Stimulated activated CD8-positive, alpha-beta memory T cell treated with anti-CD3 and anti-CD28 coated beads, Interleukin-12 subunit alpha, Interleukin-12 subunit beta, amount 100 ng/mL, for 1 hour (primary cell): ENCODE results near the gene DOCK4.

Experiments used
- DNase-seq: peaks from one replicate; pipeline ENCODE4 v3.0.0-alpha.2; 2020; ENCODE audit warnings: low read depth

The DOCK4 gene

GRCh38 chr7:111820121-111820520 is 386.1 kb downstream of the DOCK4 start:
- no peak for DNase-seq

GRCh38 chr7:111815354-111815753 is 390.8 kb downstream of the DOCK4 start:
- DNase-seq = no peak

DNA sequence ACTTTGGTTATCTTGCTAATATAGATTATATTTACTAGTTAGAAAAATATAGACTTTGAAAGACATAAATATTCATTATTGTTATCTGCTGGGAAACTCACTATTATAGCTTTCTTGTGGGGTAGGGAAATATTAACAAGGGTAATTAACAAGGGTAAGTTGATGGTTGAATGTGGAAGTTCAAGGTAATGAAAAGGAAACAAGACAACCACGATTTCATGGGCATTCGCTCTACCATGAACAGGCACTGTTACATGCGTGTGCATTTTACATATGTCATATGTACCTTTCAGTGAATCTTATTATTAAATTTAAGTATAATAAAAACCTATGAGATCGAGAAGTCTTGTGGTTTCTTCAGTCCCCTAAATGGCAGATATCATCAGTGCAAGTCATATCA is 392.9 kb downstream of the DOCK4 start:
- no peak for DNase-seq

DNA sequence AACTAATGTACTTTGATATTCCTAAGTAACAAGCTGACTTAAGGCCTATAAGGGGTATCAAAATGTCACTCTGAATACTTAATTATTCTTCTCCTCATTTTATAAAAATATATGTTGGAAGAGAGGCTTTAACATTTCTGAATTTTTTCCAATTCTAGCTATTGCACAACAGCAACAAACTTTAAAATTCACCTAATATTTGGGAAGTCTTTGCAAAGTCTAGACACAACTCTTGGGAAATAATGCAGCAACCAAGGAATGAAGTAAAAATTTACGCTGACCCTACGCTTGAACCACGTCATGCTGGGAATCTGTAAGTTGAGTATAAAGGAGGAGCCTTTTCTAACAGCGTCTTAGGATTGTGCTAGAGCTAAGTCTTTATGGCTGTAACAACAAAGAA is 400.0 kb downstream of the DOCK4 start:
- no peak for DNase-seq

DNA sequence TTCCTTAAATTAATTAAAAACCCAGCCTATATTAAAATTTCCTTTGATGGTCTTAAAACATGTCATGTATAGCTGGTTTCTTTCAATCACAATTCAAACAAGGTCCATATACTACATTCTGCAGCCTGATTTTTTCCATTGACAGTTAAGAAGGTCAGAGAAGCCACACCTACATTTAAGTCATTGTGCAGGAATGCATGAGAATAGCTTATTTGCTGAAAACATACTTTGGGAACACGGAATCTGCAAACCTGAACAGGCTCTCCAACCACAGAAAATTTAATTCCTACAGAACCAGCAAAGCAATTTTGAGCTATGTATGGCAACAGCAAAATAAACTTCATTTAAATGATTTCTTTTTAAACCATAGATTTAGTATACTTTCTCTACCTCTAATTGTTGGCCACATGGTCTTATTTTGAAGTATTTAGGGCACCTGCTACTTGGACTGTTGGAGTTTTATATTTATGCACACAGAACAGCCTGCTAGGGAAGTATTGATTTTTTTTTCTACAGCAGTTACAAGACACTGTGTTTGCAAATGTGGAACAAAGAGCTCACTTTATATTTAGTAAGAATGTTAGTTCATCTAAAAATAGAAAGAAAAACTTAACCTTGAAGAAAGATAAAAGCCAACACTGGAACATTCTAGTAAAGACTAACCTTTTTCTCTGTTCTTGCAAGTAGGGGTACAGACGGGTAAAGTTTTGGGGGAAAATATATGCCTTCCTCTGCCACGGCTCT is 403.0 kb downstream of the DOCK4 start:
- DNase-seq = no peak

GRCh38 chr7:111802194-111802772 is 403.9 kb downstream of the DOCK4 start:
- DNase-seq = no peak

- no peak for DNase-seq
Measured at GRCh38 chr7:111801277-111801676, 404.9 kb downstream of the DOCK4 start.

- no peak for DNase-seq
Measured at GRCh38 chr7:111796671-111797070, 409.5 kb downstream of the DOCK4 start.

GRCh38 chr7:111789870-111790269 is 416.3 kb downstream of the DOCK4 start:
- no peak for DNase-seq

DNA sequence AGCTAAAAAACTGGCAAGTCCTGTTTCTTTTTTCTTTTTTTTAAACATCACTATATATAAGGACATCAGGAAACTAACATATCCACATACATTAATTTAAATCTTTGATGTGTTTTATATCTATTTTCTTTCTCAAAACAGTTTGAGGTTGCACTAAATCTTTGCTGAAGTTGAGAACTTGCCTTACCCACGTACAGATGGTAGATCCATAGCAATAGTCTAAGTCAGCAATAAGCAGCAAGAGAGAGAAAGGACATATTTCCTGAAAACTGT is 417.2 kb downstream of the DOCK4 start:
- no peak for DNase-seq

- no peak for DNase-seq
Measured at GRCh38 chr7:111788286-111789047, 417.7 kb downstream of the DOCK4 start.

DNA sequence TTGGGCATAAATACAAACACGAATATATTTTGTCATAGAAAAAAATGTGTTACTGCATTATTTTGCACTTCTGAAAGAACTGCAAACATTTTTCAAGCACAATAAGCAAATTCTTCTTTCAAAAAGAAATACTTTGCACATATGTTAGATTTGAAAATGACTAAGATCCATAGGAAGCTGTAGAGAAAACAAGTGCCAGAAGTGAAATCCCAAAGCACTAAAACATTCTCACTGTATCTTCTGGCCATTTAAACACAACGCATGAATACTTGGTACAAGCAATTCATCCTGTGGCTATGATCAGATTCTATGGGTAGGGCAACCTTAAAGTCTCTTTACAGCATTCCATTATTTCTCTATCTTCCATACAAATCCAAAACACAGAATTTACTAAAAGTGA is 418.5 kb downstream of the DOCK4 start:
- DNase-seq = no peak

DNA sequence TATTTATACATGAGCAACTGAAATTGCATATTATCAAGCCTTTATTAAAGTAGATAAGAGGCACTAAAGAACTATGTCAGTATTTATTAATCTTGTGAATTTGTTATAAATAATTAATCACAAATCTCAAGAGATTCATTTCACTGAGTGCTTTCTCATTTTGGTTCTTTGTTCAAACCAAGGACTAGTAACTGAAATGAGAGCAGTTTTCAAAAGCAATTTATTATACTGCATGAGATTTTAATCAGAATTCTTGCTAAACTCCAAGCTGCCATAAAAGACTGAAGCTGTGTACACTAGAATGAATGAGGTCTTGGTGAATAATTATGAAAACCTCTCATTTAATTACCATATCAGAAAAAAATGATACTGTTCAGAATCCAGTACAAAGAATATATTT is 419.1 kb downstream of the DOCK4 start:
- DNase-seq = no peak

DNA sequence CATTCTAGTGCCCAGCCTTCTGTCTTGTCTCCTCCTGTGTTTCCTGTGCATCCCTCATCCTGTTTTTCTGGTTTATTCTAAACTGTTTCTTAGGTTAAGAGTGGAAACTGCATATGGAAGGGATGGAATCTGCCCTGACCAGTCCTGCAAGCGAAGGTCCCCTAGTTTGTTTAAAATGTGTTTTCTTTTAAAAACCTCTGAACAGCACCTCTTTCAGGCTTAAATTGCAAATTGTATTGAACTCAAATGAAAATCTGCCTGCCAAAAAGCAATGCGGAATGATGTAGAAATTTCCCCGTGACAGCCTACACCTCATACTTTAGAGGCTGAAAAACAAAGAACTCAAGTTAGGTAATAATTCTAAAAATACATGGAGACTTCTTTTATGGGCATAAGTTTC is 421.1 kb downstream of the DOCK4 start:
- no peak for DNase-seq

GRCh38 chr7:111784296-111784695 is 421.9 kb downstream of the DOCK4 start:
- DNase-seq = no peak

GRCh38 chr7:111783854-111784253 is 422.3 kb downstream of the DOCK4 start:
- DNase-seq = no peak

DNA sequence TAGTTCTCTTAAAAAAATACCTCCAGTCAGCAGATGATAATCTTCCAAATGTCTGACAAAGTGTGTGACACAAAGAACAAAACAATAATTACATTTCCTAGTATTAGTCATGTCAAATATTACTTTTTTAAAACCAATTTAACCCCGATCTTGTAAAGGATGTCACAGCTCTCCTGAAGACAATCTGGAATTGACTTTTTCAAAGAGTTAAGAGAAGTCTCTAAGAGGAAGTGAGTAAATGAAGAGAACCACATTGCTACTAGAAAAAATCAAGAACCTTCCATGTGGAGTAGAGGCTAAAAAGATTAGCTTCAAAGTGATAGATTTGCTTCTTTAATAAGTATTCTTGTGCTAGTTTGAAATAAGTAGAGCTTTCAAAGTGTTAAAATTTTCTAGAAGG is 425.7 kb downstream of the DOCK4 start:
- no peak for DNase-seq

DNA sequence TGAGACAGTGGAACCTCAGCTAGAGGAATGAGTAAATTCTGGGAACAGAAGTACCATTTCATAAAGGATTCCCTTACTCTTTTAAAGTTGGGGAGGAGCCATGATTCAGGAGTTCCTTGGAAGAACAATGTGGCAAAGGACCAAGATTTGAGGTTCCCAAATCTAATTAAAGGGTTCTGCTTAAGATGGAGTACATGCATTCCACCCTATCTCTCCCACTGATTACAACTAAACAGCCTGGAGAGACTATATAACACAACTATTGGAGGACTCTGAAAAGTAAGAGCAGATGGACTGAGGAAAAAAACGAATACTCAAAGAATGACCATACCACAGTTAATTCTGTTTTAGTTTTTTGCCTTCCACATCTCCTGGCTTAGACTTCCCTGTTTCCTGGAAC is 431.0 kb downstream of the DOCK4 start:
- DNase-seq = no peak

- no peak for DNase-seq
Measured at GRCh38 chr7:111772716-111773115, 433.5 kb downstream of the DOCK4 start.

DNA sequence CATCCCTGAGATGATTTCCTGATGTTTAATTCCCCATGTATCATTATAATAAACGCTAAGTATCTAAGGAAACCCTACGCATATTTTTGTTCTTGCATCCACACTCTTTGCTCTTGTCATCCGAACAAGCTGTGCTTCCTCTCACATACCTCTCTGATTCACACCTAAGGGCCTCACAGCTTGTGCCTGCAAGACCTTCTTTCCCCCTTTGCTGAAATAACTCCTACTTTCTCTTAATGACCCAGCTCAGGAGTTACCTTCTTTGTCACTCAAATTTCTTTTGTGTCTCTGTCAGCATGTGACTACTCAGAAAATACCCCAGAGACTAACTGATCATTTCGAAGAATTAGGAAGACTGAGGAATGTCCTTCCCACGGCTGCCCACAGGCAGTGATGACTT is 434.6 kb downstream of the DOCK4 start:
- no peak for DNase-seq

DNA sequence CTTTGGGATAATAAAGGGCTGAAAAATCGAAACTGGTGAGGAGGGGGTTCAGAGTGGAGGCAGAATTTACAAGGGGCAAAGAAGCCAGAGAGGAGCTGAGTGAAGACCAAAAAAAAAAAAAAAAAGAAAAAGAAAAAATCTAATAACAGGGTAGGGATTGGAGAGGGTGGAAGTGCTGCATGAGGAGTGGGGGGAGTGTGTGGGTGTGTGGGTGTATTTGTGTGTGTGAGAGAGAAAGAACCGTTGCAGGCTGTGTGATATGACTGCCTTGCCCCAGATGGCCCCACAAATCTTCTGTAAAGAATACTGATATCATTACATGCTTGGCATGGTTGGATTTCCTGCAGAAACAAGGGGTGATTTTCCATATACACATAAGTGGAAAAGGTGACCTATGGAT is 436.1 kb downstream of the DOCK4 start:
- no peak for DNase-seq

GRCh38 chr7:111765751-111766643 is 440.2 kb downstream of the DOCK4 start:
- DNase-seq = no peak
